Activated CD4-positive, alpha-beta memory T cell treated with anti-CD3 and anti-CD28 coated beads, Interleukin-2, amount 10 ng/mL, durations not matched to agents 7 days and 5 days (primary cell): ENCODE measurements around the gene FOXJ1. TPM values are rescaled to one million over a fixed set of nuclear protein-coding genes. Genes with fewer than 3 reads are reported as not detected.
"Not testable (repeated sequence)": the region's sequence is repeated elsewhere in the genome, so short reads cannot be mapped to it uniquely, and the experiment has no call there.

ENCODE experiments used
- CTCF ChIA-PET: fragments of 350-600 bp; sonication (Branson Sonifier 250); formaldehyde crosslinking; loops from one replicate; lab custom pipeline; 2021; ENCODE audit warnings: antibody characterized with exemption, inconsistent platforms; lab: Charles Lee
- POLR2A ChIA-PET: fragments of 350-600 bp; sonication (Branson Sonifier 250); formaldehyde crosslinking; loops from one replicate; lab custom pipeline; 2021; ENCODE audit warnings: antibody characterized with exemption; lab: Charles Lee
- DNase-seq: peaks from one replicate; pipeline ENCODE4 v3.0.0-alpha.2; 2020
- H3K27ac Mint-ChIP-seq: one replicate; pipeline ENCODE4 v1.8.0; 2021; ENCODE audit warnings: mild to moderate bottlenecking, mixed read lengths
- H3K27me3 Mint-ChIP-seq: one replicate; pipeline ENCODE4 v1.8.0; 2021; ENCODE audit warnings: mixed read lengths
- H3K36me3 Mint-ChIP-seq: one replicate; pipeline ENCODE4 v1.8.0; 2021; ENCODE audit warnings: low read depth, mixed read lengths
- H3K4me1 Mint-ChIP-seq: one replicate; pipeline ENCODE4 v1.8.0; 2021; ENCODE audit warnings: mixed read lengths
- H3K4me3 Mint-ChIP-seq: one replicate; pipeline ENCODE4 v1.8.0; 2021; ENCODE audit warnings: mild to moderate bottlenecking, mixed read lengths
- H3K9me3 Mint-ChIP-seq: one replicate; pipeline ENCODE4 v1.8.0; 2021; ENCODE audit warnings: mixed read lengths
- total RNA-seq, 2 experiments: library from RNA; stranded (reverse); gene quantifications; one replicate each; pipeline ENCODE4 v1.2.3, GENCODE V29; 2021

The FOXJ1 gene, protein sequence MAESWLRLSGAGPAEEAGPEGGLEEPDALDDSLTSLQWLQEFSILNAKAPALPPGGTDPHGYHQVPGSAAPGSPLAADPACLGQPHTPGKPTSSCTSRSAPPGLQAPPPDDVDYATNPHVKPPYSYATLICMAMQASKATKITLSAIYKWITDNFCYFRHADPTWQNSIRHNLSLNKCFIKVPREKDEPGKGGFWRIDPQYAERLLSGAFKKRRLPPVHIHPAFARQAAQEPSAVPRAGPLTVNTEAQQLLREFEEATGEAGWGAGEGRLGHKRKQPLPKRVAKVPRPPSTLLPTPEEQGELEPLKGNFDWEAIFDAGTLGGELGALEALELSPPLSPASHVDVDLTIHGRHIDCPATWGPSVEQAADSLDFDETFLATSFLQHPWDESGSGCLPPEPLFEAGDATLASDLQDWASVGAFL
- total RNA-seq: under 1 TPM; 0.13 to 0.15 TPM

DNA sequence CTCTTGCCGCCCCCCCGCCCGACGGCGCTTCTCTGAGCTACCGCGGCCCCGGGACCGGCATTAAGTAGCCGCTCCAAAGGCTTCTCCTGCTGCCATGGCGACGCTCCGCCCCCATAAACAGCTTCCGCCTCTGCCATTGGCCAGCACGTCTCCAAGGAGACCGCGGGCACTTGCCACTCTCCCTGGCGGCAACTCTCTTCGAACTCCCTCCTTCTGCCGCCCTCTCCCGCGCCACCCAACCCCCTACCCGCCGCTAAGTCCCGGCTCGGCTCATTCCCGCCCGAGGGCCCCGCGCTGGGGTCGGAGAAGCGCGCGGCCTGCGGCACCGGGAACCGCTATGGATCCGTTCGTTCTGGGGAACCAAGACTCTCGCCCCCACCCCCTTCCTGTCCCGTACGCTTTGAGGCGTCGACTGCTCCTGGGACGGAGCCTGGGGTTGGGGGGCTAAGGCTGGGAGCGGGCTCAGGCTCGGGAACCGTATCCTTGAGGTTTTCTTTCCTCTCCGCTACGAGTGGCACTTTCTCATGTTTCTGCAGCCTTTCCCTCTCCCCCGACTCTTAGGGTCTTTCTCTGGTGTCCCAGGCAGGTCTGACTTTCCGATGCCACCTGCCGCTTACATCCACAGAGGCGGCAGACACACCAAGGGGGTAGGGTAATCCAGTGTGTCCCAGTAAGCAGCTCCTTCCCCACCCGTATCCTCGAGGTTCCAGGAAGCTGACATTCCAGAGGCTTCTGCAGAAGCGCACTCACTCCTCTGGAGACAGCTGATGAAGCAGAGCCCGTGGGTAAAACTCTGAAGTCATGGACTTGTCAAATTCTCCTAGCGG is at the start of gene FOXJ1:
FOXJ1 (minus strand) TSS at position 34 of the 827 bp plus-strand sequence. CDS start 850 bp downstream, outside the sequence.
- H3K4me3 Mint-ChIP-seq: peak within 1 kb of the TSS; percentile 71
- peaks cover 60% of the 10 kb centered on the region for H3K4me1 Mint-ChIP-seq
- peak; percentile 94 for DNase-seq
- H3K27ac Mint-ChIP-seq: peak within 1 kb of the TSS; percentile 91
- ChIA-PET POLR2A (interaction anchor here (0.9 to 8.1 kb wide), 16 partner anchors 9 to 139 kb away, joined by 3 to 173 read pairs (median 4); partner anchors contain the start of gene UBALD2), CTCF (interaction anchor here (0.6 to 7.1 kb wide), 6 partner anchors 15 to 373 kb away, joined by 3 to 47 read pairs (median 10); no protein-coding TSS in a partner anchor)
- peaks cover 8% of the 10 kb centered on the region for H3K36me3 Mint-ChIP-seq
- peaks cover 14% of the 10 kb centered on the region for H3K27me3 Mint-ChIP-seq
- no peaks in the 10 kb centered on the region for H3K9me3 Mint-ChIP-seq

DNA sequence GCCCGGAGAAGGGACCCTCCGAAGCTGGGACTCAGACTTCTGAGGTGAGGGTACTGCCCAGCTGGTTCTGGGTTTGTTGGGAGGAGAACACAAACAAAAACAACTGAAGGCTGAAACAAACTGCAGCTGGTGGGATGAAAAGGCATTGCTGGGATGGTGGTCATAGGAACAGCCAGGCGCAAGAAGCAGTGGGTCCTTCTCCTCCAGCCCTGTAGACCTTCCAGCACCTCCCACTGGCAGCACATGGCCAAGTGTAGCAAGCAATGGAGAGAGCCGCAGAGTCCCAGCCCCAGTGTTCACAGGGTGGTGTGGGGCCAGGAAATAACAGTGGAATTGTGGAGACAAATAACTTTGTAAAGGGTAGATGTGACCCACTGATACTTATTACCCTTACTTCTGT is 48.7 kb upstream of the FOXJ1 start:
- no peak overlapping the region for H3K4me3 Mint-ChIP-seq
- peaks cover 53% of the 10 kb centered on the region for H3K36me3 Mint-ChIP-seq
- peaks cover 85% of the 10 kb centered on the region for H3K4me1 Mint-ChIP-seq
- ChIA-PET POLR2A (interaction anchor here (0.9 to 21.2 kb wide), 8 partner anchors 9 to 77 kb away, joined by 3 to 1244 read pairs (median 6); partner anchors contain the start of genes RNF157 and UBALD2), CTCF (interaction anchor here (0.7 to 5.3 kb wide), 7 partner anchors 10 to 90 kb away, joined by 3 to 46 read pairs (median 5); partner anchors contain the start of gene UBALD2)
- no peaks in the 10 kb centered on the region for H3K9me3 Mint-ChIP-seq
- H3K27me3 Mint-ChIP-seq: no peaks in the 10 kb centered on the region
- DNase-seq: no peak
- H3K27ac Mint-ChIP-seq: peak overlapping the region; percentile 96

- Mint-ChIP-seq H3K27ac (peak overlapping the region; percentile 96), H3K9me3 (no peaks in the 10 kb centered on the region), H3K4me3 (no peak overlapping the region), H3K27me3 (no peaks in the 10 kb centered on the region), H3K4me1 (peaks cover 85% of the 10 kb centered on the region), H3K36me3 (peaks cover 53% of the 10 kb centered on the region)
- ChIA-PET CTCF (interaction anchor here (0.7 to 5.3 kb wide), 7 partner anchors 9 to 90 kb away, joined by 3 to 46 read pairs (median 5); partner anchors contain the start of gene UBALD2), POLR2A (interaction anchor here (0.9 to 21.2 kb wide), 8 partner anchors 9 to 78 kb away, joined by 3 to 1244 read pairs (median 6); partner anchors contain the start of genes RNF157 and UBALD2)
- DNase-seq: no peak
These were observed 48.2 kb upstream of the FOXJ1 start for GRCh38 chr17:76189247-76189646.

GRCh38 chr17:76188213-76189016 is 47.4 kb upstream of the FOXJ1 start:
- no peak for DNase-seq
- ChIA-PET POLR2A (interaction anchor here (0.9 to 21.2 kb wide), 10 partner anchors 8 to 79 kb away, joined by 3 to 1244 read pairs (median 6); partner anchors contain the start of genes RNF157 and UBALD2), CTCF (interaction anchor here (0.9 to 5.3 kb wide), 8 partner anchors 8 to 91 kb away, joined by 3 to 46 read pairs (median 4); partner anchors contain the start of gene UBALD2)
- Mint-ChIP-seq H3K4me1 (peaks cover 78% of the 10 kb centered on the region), H3K27me3 (no peaks in the 10 kb centered on the region), H3K4me3 (no peak overlapping the region), H3K27ac (peak overlapping the region; percentile 96), H3K9me3 (no peaks in the 10 kb centered on the region), H3K36me3 (peaks cover 44% of the 10 kb centered on the region)

- Mint-ChIP-seq H3K36me3 (peaks cover 39% of the 10 kb centered on the region), H3K27ac (peak overlapping the region; percentile 61), H3K4me1 (peaks cover 68% of the 10 kb centered on the region)
- H3K27me3 Mint-ChIP-seq, H3K9me3 Mint-ChIP-seq, H3K4me3 Mint-ChIP-seq, DNase-seq: not testable (repeated sequence)
- ChIA-PET CTCF (interaction anchor here (1.4 kb wide), 1 partner anchor 93 kb away, joined by 3 read pairs; no protein-coding TSS in a partner anchor), POLR2A (interaction anchor here (1.3 to 21.2 kb wide), 5 partner anchors 20 to 80 kb away, joined by 3 to 1244 read pairs (median 5); partner anchors contain the start of gene UBALD2)
These were observed 45.7 kb upstream of the FOXJ1 start for GRCh38 chr17:76186774-76187173.

- Mint-ChIP-seq H3K4me1 (peaks cover 67% of the 10 kb centered on the region), H3K27ac (no peak overlapping the region), H3K9me3 (no peaks in the 10 kb centered on the region), H3K27me3 (no peaks in the 10 kb centered on the region), H3K36me3 (peaks cover 39% of the 10 kb centered on the region), H3K4me3 (no peak overlapping the region)
- no peak for DNase-seq
- POLR2A ChIA-PET: interaction anchor here (1.0 to 21.2 kb wide), 5 partner anchors 8 to 95 kb away, joined by 3 to 1244 read pairs (median 5); partner anchors contain the start of gene UBALD2
- CTCF ChIA-PET: interaction anchor here (1.3 to 8.6 kb wide), 5 partner anchors 8 to 95 kb away, joined by 3 to 75 read pairs (median 8); no protein-coding TSS in a partner anchor
These were observed 43.2 kb upstream of the FOXJ1 start for GRCh38 chr17:76184290-76184689.

- no peaks in the 10 kb centered on the region for H3K9me3 Mint-ChIP-seq
- H3K27ac Mint-ChIP-seq: peak overlapping the region; percentile 95
- peak; percentile 96 for DNase-seq
- H3K4me3 Mint-ChIP-seq: peak overlapping the region; percentile 47
- no peaks in the 10 kb centered on the region for H3K27me3 Mint-ChIP-seq
- ChIA-PET CTCF (interaction anchor here (0.7 to 8.6 kb wide), 28 partner anchors 10 to 325 kb away, joined by 3 to 75 read pairs (median 6); partner anchors contain the start of genes FOXJ1 and UBALD2), POLR2A (interaction anchor here (0.6 to 21.2 kb wide), 23 partner anchors 10 to 885 kb away, joined by 3 to 1244 read pairs (median 5); partner anchors contain the start of genes EXOC7, FOXJ1, PRPSAP1 and UBALD2)
- H3K36me3 Mint-ChIP-seq: peaks cover 23% of the 10 kb centered on the region
- H3K4me1 Mint-ChIP-seq: peaks cover 61% of the 10 kb centered on the region
These were observed 41.1 kb upstream of the FOXJ1 start for GRCh38 chr17:76182016-76182764.

DNA sequence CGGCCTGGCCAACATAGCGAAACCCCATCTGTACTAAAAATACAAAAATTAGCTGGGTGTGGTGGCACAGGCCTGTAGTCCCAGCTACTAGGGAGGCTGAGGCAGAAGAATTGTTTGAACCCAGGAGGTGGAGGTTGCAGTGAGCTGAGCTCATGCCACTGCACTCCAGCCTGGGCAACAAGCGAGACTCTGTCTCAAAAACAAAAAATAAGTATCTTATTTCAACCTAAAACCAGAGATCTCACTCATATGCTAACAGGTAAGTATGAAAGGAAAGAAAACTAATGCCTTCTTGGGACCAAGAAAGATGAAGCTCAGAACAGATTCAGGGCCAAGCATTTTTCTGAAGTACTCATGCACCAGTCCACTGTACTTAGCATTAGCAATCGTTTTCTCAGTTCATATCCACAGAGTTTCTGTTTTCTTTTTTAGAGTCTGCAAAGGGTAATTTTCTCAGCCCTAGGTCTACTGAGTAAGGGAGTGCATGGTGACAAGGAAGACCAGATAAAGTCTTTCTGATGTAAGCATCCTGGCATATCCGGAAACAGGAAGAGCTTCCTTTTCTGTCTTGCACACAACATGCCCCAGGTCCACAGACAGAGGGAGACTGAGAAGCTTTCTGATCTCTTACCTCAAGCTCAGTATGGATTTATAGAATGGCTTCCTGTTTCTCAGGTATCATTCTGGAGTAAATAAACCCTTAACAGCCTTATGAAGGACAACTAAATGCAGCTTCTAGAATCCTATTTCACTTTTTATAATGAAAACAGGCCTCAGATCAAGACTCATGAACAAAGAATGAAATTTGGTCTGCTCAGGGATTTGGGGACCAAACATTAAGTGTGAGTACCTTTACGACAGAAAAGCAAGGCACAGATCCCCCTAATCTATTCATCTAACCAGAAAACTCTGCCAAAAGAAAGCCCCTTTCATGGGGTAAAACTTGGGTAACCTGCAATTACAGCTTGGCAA is 38.7 kb upstream of the FOXJ1 start:
- Mint-ChIP-seq H3K36me3 (peaks cover 23% of the 10 kb centered on the region), H3K4me1 (peaks cover 50% of the 10 kb centered on the region), H3K4me3 (peak overlapping the region; percentile 51), H3K27ac (peak overlapping the region; percentile 92), H3K27me3 (no peaks in the 10 kb centered on the region), H3K9me3 (no peaks in the 10 kb centered on the region)
- ChIA-PET CTCF (interaction anchor here (0.6 to 8.6 kb wide), 33 partner anchors 9 to 170 kb away, joined by 3 to 75 read pairs (median 7); partner anchors contain the start of genes EXOC7, FOXJ1 and UBALD2), POLR2A (interaction anchor here (0.9 to 21.2 kb wide), 30 partner anchors 8 to 205 kb away, joined by 3 to 1244 read pairs (median 6); partner anchors contain the start of genes EXOC7, FOXJ1, PRPSAP1 and SPHK1)
- peak; percentile 56 for DNase-seq

DNA sequence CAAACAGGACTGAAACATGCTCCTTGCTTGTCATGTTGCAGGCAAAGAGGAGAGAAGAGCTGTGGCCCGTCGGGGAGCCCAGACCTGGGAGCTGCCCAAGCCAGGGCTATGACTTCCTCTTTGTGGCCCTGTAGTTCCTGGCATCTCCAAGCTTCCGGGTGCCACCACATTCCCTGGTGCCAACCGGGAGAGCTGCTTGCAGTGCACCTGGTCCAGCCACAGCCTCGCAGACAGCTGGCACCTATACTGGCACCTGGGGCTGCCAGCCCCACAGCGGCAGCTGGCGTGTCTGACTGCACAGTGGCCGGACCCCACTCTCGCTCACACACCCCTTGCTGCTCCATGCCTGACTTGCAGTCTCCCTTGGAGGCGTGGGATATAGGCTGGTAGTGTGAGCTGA is 37.1 kb upstream of the FOXJ1 start:
- Mint-ChIP-seq H3K27ac (peak overlapping the region; percentile 92), H3K36me3 (peaks cover 18% of the 10 kb centered on the region), H3K4me1 (peaks cover 43% of the 10 kb centered on the region), H3K9me3 (no peaks in the 10 kb centered on the region), H3K4me3 (no peak overlapping the region), H3K27me3 (no peaks in the 10 kb centered on the region)
- no peak for DNase-seq
- CTCF ChIA-PET: interaction anchor here (1.0 to 8.6 kb wide), 9 partner anchors 8 to 164 kb away, joined by 3 to 75 read pairs (median 13); partner anchors contain the start of gene FOXJ1
- POLR2A ChIA-PET: interaction anchor here (0.7 to 21.2 kb wide), 11 partner anchors 10 to 176 kb away, joined by 3 to 1244 read pairs (median 4); partner anchors contain the start of genes EXOC7, FOXJ1, PRPSAP1 and UBALD2
